Measurements from ENCODE around the gene ACTR6. TPM values are rescaled to one million over a fixed set of nuclear protein-coding genes. Genes with fewer than 3 reads are reported as not detected.

The ACTR6 gene
- total and polyA plus RNA-seq, 4 donors, result 26.8 to 53.4 (median 46.0) TPM

DNA sequence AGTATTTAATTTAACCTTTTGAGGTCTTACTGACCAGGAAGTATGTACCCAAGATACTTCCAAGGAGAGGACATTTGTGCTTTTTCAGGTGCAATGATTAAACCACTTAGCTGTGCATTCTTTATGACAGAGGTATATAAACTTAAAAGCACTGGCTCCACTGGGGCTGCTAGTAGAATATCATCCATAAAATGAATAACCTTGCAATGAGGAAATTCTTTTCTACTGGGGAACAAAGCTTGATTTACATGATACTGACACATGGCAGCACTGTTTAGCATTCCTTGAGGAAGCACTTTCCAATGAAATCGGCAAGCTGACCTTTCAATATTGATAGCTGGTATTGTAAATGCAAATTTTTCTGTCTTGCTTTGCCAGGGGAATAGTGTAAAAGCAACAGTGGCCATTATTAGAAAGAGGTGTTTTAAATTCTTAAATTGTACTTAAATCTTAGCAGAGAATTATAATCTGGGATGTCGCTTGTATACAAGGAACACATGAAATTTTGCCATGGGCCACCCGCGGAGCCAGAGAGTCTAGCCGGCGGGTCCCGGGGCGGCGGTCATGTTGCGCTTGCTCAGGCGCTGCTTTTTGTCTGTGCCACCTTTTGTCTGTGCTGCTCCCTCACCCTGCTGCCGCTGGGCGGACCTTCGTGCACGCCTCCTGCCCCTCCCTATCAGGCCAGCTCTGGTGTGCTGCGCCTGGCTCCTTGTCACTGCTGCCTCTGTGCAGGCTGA, 37.0 kb upstream of the ACTR6 start:
- peak overlapping the region; percentile 36 for H3K4me3 ChIP-seq (ENCODE audit: low read depth, low read length)
- H3K27ac ChIP-seq (ENCODE audit: low read depth, low read length), result no peak overlapping the region
- H3K9me3 ChIP-seq (ENCODE audit: control insufficient read depth, insufficient read depth, low read length), result no peaks in the 10 kb centered on the region
- no peaks in the 10 kb centered on the region for H3K36me3 ChIP-seq (ENCODE audit: control insufficient read depth, insufficient read depth, low read length)
- peaks cover 8% of the 10 kb centered on the region for H3K4me1 ChIP-seq (ENCODE audit: control insufficient read depth, insufficient read depth, low read length)
- H3K27me3 ChIP-seq (ENCODE audit: control insufficient read depth, insufficient read depth, low read length), result no peaks in the 10 kb centered on the region
- DNase-seq (ENCODE audit: low read depth in 4 of 6, low spot score in 6 of 6), result peak in 4 of 6 donors; percentile 43 to 95 (median 74)
- under 1% methylated on average over 16 of the region's 16 CpGs for WGBS (ENCODE audit: insufficient coverage)

DNA sequence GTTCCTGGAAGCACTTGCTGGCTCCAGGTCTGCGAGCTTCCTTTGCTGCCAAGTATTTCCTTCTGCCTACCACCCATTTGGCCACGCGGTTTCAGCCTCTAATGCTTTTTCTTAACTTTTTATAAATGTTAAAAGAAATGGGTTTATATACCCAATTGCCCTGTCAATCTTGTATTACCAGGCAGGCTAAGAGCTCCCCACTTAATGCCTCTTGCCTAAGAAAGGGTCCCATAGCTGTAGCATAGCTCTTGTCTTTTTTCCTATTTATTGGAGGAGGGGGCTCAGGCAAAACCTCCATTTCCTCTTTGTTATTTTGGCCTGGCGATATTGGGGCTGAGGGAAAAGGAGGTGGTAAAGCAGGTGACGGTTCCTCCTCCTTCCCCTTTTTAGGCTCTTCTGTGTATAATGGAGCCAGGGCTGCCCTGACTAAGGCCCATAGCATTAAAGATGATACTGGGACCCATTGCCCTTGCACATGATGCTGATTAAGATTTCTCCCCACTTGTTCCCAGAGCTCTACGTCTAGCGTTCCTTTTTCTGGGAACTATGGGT, 36.4 kb upstream of the ACTR6 start:
- Histone ChIP-seq H3K27me3 (ENCODE audit: control insufficient read depth, insufficient read depth, low read length) (no peaks in the 10 kb centered on the region), H3K27ac (ENCODE audit: low read depth, low read length) (no peak overlapping the region), H3K36me3 (ENCODE audit: control insufficient read depth, insufficient read depth, low read length) (no peaks in the 10 kb centered on the region), H3K4me3 (ENCODE audit: low read depth, low read length) (peak overlapping the region; percentile 36), H3K4me1 (ENCODE audit: control insufficient read depth, insufficient read depth, low read length) (peaks cover 8% of the 10 kb centered on the region), H3K9me3 (ENCODE audit: control insufficient read depth, insufficient read depth, low read length) (no peaks in the 10 kb centered on the region)
- 70% methylated on average over 2 of the region's 7 CpGs for WGBS (ENCODE audit: insufficient coverage)
- no peak for DNase-seq (ENCODE audit: low read depth in 4 of 6, low spot score in 6 of 6)

DNA sequence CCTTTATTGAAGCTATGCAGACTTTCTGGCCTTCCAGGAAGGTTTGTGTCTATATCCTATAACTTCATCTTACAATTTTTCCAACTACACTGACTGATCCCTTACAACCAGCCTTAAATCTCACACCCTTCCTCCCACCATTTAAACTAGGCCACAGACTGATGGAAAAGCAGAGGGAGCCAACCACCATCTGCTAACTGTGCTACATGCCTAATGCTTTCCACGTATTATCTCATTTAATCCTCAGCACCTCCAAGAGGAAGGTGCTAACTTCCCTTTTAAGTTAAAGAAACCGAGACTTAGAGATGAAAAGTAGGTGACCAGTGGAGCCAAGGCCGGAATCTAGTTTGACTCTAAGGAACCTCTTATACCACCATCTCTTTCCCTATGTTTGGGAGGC, 35.3 kb upstream of the ACTR6 start:
- Histone ChIP-seq H3K4me1 (ENCODE audit: control insufficient read depth, insufficient read depth, low read length) (peaks cover 12% of the 10 kb centered on the region), H3K36me3 (ENCODE audit: control insufficient read depth, insufficient read depth, low read length) (no peaks in the 10 kb centered on the region), H3K27me3 (ENCODE audit: control insufficient read depth, insufficient read depth, low read length) (no peaks in the 10 kb centered on the region), H3K4me3 (ENCODE audit: low read depth, low read length) (no peak overlapping the region), H3K27ac (ENCODE audit: low read depth, low read length) (no peak overlapping the region), H3K9me3 (ENCODE audit: control insufficient read depth, insufficient read depth, low read length) (no peaks in the 10 kb centered on the region)
- 100% methylated on average over 1 of the region's 3 CpGs for WGBS (ENCODE audit: insufficient coverage)
- DNase-seq (ENCODE audit: low read depth in 4 of 6, low spot score in 6 of 6), result no peak

DNA sequence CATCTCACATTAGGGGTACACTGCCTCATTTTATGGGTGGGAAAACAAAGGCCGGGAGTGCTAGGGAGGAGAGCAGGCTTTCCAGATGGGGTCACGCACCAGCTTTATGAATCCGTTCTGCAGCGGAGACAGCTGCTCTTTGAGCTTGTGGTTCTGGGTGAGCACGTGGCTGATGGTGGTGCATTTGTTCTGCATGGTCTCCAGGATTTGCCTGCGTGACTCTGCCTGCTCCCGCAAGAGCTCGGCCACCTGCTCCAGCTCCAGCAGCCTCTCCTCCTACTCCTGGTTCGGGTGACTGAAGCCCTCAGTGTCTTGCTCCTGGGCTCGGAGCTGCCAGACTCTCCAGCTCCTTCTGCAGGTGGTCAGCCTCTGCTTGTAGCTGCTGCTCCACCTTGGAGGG, 34.4 kb upstream of the ACTR6 start:
- H3K27me3 ChIP-seq (ENCODE audit: control insufficient read depth, insufficient read depth, low read length), result no peaks in the 10 kb centered on the region
- H3K4me1 ChIP-seq (ENCODE audit: control insufficient read depth, insufficient read depth, low read length), result peaks cover 15% of the 10 kb centered on the region
- no peaks in the 10 kb centered on the region for H3K36me3 ChIP-seq (ENCODE audit: control insufficient read depth, insufficient read depth, low read length)
- 96% methylated on average over 10 of the region's 10 CpGs for WGBS (ENCODE audit: insufficient coverage)
- DNase-seq (ENCODE audit: low read depth in 4 of 6, low spot score in 6 of 6), result no peak
- no peak overlapping the region for H3K4me3 ChIP-seq (ENCODE audit: low read depth, low read length)
- H3K9me3 ChIP-seq (ENCODE audit: control insufficient read depth, insufficient read depth, low read length), result no peaks in the 10 kb centered on the region
- no peak overlapping the region for H3K27ac ChIP-seq (ENCODE audit: low read depth, low read length)

DNA sequence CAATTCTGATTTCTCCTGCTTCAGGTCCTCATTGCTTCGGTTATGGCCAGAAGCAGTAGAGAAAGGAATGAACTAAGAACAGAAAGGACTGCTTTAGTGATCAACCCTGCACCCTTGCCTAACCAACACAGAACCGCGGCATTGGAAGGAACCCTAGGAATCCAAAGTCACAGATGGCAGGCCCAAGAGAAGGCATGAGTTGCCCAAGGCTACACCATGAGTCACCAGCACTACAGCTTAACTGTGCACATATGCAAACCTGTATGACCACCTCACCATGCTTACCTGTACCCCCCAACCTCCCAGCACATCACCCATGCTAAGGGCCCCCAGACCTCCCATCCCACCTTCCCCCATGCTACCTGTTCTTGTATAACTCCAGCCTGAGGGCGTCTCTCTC, 32.1 kb upstream of the ACTR6 start:
- DNase-seq (ENCODE audit: low read depth in 4 of 6, low spot score in 6 of 6), result no peak
- Histone ChIP-seq H3K9me3 (ENCODE audit: control insufficient read depth, insufficient read depth, low read length) (no peaks in the 10 kb centered on the region), H3K36me3 (ENCODE audit: control insufficient read depth, insufficient read depth, low read length) (peaks cover 3% of the 10 kb centered on the region), H3K4me1 (ENCODE audit: control insufficient read depth, insufficient read depth, low read length) (peaks cover 15% of the 10 kb centered on the region), H3K27ac (ENCODE audit: low read depth, low read length) (no peak overlapping the region), H3K4me3 (ENCODE audit: low read depth, low read length) (no peak overlapping the region), H3K27me3 (ENCODE audit: control insufficient read depth, insufficient read depth, low read length) (no peaks in the 10 kb centered on the region)
- WGBS (ENCODE audit: insufficient coverage), result 90% methylated on average over 3 of the region's 4 CpGs

DNA sequence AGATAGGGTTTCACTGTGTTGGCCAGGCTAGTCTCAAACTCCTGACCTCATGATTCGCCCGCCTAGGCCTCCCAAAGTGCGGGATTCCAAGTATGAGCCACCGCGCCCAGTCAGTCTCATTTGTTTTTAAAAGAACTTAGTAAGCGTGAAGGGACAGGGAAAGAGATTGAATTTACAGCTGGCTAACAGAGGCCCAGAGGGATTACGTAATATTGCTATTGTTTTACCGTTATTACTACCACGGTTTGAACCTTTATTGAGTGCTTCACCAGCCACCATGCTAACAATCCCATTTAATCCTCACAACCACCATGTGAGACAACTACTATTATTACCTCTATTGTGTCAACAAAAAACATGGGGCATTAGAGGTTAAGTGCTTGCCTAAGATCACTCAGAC, 31.3 kb upstream of the ACTR6 start:
- no peak overlapping the region for H3K27ac ChIP-seq (ENCODE audit: low read depth, low read length)
- WGBS (ENCODE audit: insufficient coverage), result 100% methylated on average over 7 of the region's 9 CpGs

DNA sequence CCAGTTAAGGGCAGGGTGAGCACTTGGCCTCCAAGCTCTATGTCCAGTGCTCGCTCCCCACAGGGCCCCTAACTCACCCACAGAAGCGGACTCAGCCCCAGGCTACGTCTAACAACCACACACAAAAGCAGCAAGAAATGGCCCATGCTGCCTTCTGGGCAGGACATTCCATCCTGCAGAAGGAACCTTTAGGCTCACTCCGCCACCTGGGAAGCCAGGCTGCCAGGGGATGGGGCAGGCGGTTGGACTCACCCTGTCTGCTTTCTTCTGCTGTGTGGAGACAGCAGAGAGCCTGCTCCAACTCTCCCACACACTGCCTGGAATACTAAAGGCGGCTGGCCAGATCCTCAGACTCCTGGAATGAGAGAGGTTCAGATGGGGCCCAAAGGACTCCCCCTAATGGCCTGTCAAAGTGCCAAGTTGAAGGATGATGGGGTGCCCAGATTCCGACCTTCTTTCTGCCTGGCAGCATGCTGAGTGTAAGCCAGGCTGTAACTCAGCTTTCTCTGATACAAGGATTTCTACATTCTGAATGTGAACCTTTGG, 30.2 kb upstream of the ACTR6 start:
- H3K27ac ChIP-seq (ENCODE audit: low read depth, low read length), result no peak overlapping the region
- H3K4me1 ChIP-seq (ENCODE audit: control insufficient read depth, insufficient read depth, low read length), result peaks cover 7% of the 10 kb centered on the region
- no peak overlapping the region for H3K4me3 ChIP-seq (ENCODE audit: low read depth, low read length)
- WGBS (ENCODE audit: insufficient coverage), result 67% methylated on average over 5 of the region's 7 CpGs
- peak in 2 of 6 donors; percentile 33 to 67 for DNase-seq (ENCODE audit: low read depth in 4 of 6, low spot score in 6 of 6)
- H3K36me3 ChIP-seq (ENCODE audit: control insufficient read depth, insufficient read depth, low read length), result peaks cover 3% of the 10 kb centered on the region
- H3K27me3 ChIP-seq (ENCODE audit: control insufficient read depth, insufficient read depth, low read length), result no peaks in the 10 kb centered on the region
- H3K9me3 ChIP-seq (ENCODE audit: control insufficient read depth, insufficient read depth, low read length), result no peaks in the 10 kb centered on the region

More for the DNA sequence above, 31.3 kb upstream of the ACTR6 start:
- peaks cover 8% of the 10 kb centered on the region for H3K4me1 ChIP-seq (ENCODE audit: control insufficient read depth, insufficient read depth, low read length)
- peaks cover 3% of the 10 kb centered on the region for H3K36me3 ChIP-seq (ENCODE audit: control insufficient read depth, insufficient read depth, low read length)
- H3K4me3 ChIP-seq (ENCODE audit: low read depth, low read length), result no peak overlapping the region
- DNase-seq (ENCODE audit: low read depth in 4 of 6, low spot score in 6 of 6), result no peak
- H3K27me3 ChIP-seq (ENCODE audit: control insufficient read depth, insufficient read depth, low read length), result no peaks in the 10 kb centered on the region
- H3K9me3 ChIP-seq (ENCODE audit: control insufficient read depth, insufficient read depth, low read length), result no peaks in the 10 kb centered on the region

DNA sequence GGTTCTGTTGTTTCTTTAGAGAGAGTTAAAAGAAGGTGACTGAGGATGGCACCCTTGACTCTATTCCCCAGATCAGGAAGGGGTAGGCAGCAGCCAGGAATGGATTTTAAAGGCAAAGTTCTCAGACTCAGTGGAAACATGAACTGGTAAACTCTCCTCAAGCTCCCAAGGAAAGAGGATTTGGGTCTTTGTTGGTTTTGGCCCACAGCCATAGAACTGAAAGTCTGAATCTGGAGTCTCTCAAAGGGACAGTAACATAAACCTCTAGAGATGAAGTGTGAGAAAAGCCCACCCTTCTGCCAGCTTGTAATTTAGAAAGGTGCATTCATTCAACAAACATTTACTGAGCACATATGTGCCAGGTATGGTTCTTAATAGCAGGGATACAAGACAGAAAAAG, 29.4 kb upstream of the ACTR6 start:
- no peaks in the 10 kb centered on the region for H3K9me3 ChIP-seq (ENCODE audit: control insufficient read depth, insufficient read depth, low read length)
- H3K27ac ChIP-seq (ENCODE audit: low read depth, low read length), result no peak overlapping the region

DNA sequence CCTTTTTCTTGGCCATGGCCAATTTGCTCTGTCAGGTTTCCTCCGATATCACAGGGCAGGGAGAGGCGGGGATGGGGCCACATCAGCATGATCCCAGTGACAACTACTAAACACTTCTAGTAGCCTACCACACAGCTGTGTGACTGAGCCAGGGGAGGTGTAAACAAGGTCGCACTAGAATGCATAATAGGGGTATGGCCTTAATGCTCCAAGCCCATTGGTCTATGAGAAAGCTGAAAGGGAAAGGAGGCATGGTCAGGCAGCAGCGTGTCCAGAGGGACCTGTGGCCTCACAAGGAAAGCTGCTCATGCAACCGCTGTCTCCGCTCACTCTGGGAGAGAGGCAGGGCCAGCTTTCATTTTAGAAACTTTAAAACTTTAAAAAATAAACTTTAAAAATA, 27.5 kb upstream of the ACTR6 start:
- WGBS (ENCODE audit: insufficient coverage), result 97% methylated on average over 3 of the region's 6 CpGs
- Histone ChIP-seq H3K27me3 (ENCODE audit: control insufficient read depth, insufficient read depth, low read length) (no peaks in the 10 kb centered on the region), H3K36me3 (ENCODE audit: control insufficient read depth, insufficient read depth, low read length) (peaks cover 3% of the 10 kb centered on the region), H3K4me3 (ENCODE audit: low read depth, low read length) (no peak overlapping the region), H3K27ac (ENCODE audit: low read depth, low read length) (no peak overlapping the region), H3K9me3 (ENCODE audit: control insufficient read depth, insufficient read depth, low read length) (no peaks in the 10 kb centered on the region), H3K4me1 (ENCODE audit: control insufficient read depth, insufficient read depth, low read length) (peaks cover 7% of the 10 kb centered on the region)
- no peak for DNase-seq (ENCODE audit: low read depth in 4 of 6, low spot score in 6 of 6)

More for the DNA sequence above, 29.4 kb upstream of the ACTR6 start:
- Histone ChIP-seq H3K4me1 (ENCODE audit: control insufficient read depth, insufficient read depth, low read length) (peaks cover 7% of the 10 kb centered on the region), H3K27me3 (ENCODE audit: control insufficient read depth, insufficient read depth, low read length) (no peaks in the 10 kb centered on the region), H3K36me3 (ENCODE audit: control insufficient read depth, insufficient read depth, low read length) (peaks cover 3% of the 10 kb centered on the region), H3K4me3 (ENCODE audit: low read depth, low read length) (no peak overlapping the region)
- DNase-seq (ENCODE audit: low read depth in 4 of 6, low spot score in 6 of 6), result peak in 1 of 6 donors; percentile 25

DNA sequence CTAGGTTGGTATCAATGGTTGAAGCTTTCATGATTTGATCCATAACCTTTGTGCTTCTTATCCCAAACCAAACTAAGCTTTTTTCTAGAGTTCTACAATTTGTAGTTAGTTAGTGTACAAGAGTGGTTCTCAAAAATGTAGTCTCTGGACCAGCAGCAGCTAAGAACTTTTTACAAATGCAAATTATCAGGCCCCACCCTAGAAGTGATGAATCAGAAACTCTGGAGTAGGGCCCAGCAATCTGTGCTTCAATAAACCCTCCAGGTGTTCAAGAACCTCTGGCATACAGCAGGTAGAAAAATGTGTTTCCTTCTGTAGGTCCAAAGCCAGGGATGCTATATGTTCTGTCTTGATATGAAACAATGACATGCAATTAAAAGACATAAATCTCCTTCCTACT, 26.1 kb upstream of the ACTR6 start:
- DNase-seq (ENCODE audit: low read depth in 4 of 6, low spot score in 6 of 6), result no peak
- Histone ChIP-seq H3K27ac (ENCODE audit: low read depth, low read length) (no peak overlapping the region), H3K9me3 (ENCODE audit: control insufficient read depth, insufficient read depth, low read length) (no peaks in the 10 kb centered on the region), H3K4me1 (ENCODE audit: control insufficient read depth, insufficient read depth, low read length) (peaks cover 7% of the 10 kb centered on the region), H3K4me3 (ENCODE audit: low read depth, low read length) (no peak overlapping the region), H3K36me3 (ENCODE audit: control insufficient read depth, insufficient read depth, low read length) (peaks cover 3% of the 10 kb centered on the region), H3K27me3 (ENCODE audit: control insufficient read depth, insufficient read depth, low read length) (no peaks in the 10 kb centered on the region)
